PC-3 (cell line): Measurements from ENCODE around the gene PODNL1. TPM values are rescaled to one million over a fixed set of nuclear protein-coding genes. Genes with fewer than 3 reads are reported as not detected.

ENCODE experiments used
- ATAC-seq: fragments of 200-7000 bp; cut with Tn5 transposase; 2 replicates; pipeline ENCODE4 v1.9.1; 2020; ENCODE audit warnings: mild to moderate bottlenecking, moderate library complexity
- BruUV-seq: library from RNA; stranded (reverse); fragments of 400-500 nt; replicated peaks from 2 replicates; lab custom pipeline; 2021; lab: Mats Ljungman, UMichigan
- CTCF ChIA-PET: fragments of 300-600 bp; sonication (Branson Sonifier 250); formaldehyde crosslinking; loops from one replicate; lab custom pipeline; 2022; ENCODE audit warnings: antibody characterized with exemption; lab: Charles Lee
- POLR2A ChIA-PET: fragments of 300-600 bp; sonication (Branson Sonifier 250); formaldehyde crosslinking; loops from one replicate; lab custom pipeline; 2022; ENCODE audit warnings: antibody characterized with exemption; ENCODE audit not compliant: unreplicated experiment; lab: Charles Lee
- DNase-seq: peaks from one replicate; pipeline ENCODE4 v3.0.0-alpha.2; 2015
- H2AFZ ChIP-seq: fragments of 300-600 bp; sonication (generic); 2 replicates; pipeline ENCODE4 v1.6.0; 2016; ENCODE audit warnings: antibody characterized with exemption, low read length
- H3F3A ChIP-seq: fragments of 300-600 bp; sonication (generic); one replicate; pipeline ENCODE4 v1.6.0; 2017; ENCODE audit warnings: antibody characterized with exemption, low read length, control low read depth, mild to moderate bottlenecking; ENCODE audit not compliant: unreplicated experiment
- H3K27ac ChIP-seq: fragments of 300-600 bp; sonication (generic); 2 replicates; pipeline ENCODE4 v1.5.1; 2016; ENCODE audit warnings: mild to moderate bottlenecking, low read length
- H3K27me3 ChIP-seq: fragments of 300-600 bp; sonication (generic); 2 replicates; pipeline ENCODE4 v1.6.1; 2016; ENCODE audit warnings: low read length, mixed read lengths
- H3K36me3 ChIP-seq: fragments of 300-600 bp; sonication (generic); 2 replicates; pipeline ENCODE4 v1.6.1; 2016; ENCODE audit warnings: low read depth, mixed run types, low read length, mixed read lengths
- H3K4me1 ChIP-seq: fragments of 300-600 bp; sonication (generic); 2 replicates; pipeline ENCODE4 v1.5.1; 2016; ENCODE audit warnings: low read length; ENCODE audit not compliant: insufficient read depth
- H3K4me2 ChIP-seq: fragments of 300-600 bp; sonication (generic); 2 replicates; pipeline ENCODE4 v1.6.0; 2016; ENCODE audit warnings: low read length
- H3K4me3 ChIP-seq: fragments of 300-600 bp; sonication (generic); 2 replicates; pipeline ENCODE4 v1.5.1; 2016; ENCODE audit warnings: mild to moderate bottlenecking, low read length, mixed read lengths
- H3K79me2 ChIP-seq: fragments of 300-600 bp; sonication (generic); 2 replicates; pipeline ENCODE4 v1.6.1; 2017; ENCODE audit warnings: low read length, mixed read lengths
- H3K9ac ChIP-seq: fragments of 300-600 bp; sonication (generic); 2 replicates; pipeline ENCODE4 v1.6.0; 2016; ENCODE audit warnings: mild to moderate bottlenecking, low read length
- H3K9me2 ChIP-seq: fragments of 300-600 bp; sonication (generic); replicated peaks from 2 replicates; pipeline ENCODE4 v1.6.1; 2016; ENCODE audit warnings: mixed run types, low read length, mixed read lengths
- H3K9me3 ChIP-seq: fragments of 300-600 bp; sonication (generic); 2 replicates; pipeline ENCODE4 v1.6.1; 2016; ENCODE audit warnings: low read length, mixed read lengths
- H4K20me1 ChIP-seq: fragments of 300-600 bp; sonication (generic); 2 replicates; pipeline ENCODE4 v1.6.1; 2016; ENCODE audit warnings: low read length, mixed read lengths
- EZH2 ChIP-seq: fragments of 300-600 bp; sonication (generic); IDR thresholded peaks from one replicate; pipeline ENCODE4 v1.6.1; 2017; ENCODE audit warnings: antibody characterized with exemption, mild to moderate bottlenecking, low read length; ENCODE audit not compliant: unreplicated experiment
- EZH2phosphoT487 ChIP-seq: fragments of 300-600 bp; sonication (generic); IDR thresholded peaks from 2 replicates; pipeline ENCODE4 v1.6.1; 2018; ENCODE audit warnings: mild to moderate bottlenecking, antibody characterized with exemption, low read length, borderline replicate concordance
- intact Hi-C: fragments of 100-400 bp; cut with micrococcal nuclease; formaldehyde crosslinking; loops from 2 replicates; pipeline ENCODE4 v1.9.0; 2023
- total RNA-seq: library from RNA; depleted of rRNA; stranded (reverse); fragments of >200 nt; gene quantifications from 2 replicates; pipeline ENCODE4 v1.2.3, GENCODE V29; 2014
- TF ChIP-seq, protein P1 (sequence below): fragments of 300-600 bp; sonication (generic); conservative IDR thresholded peaks from 2 replicates; pipeline ENCODE4 v1.5.1; 2017; ENCODE audit warnings: antibody characterized with exemption, low read depth, mild to moderate bottlenecking, low read length

PODNL1 gene
- total RNA-seq, 1 experiment from 2014 or later = not detected

DNA sequence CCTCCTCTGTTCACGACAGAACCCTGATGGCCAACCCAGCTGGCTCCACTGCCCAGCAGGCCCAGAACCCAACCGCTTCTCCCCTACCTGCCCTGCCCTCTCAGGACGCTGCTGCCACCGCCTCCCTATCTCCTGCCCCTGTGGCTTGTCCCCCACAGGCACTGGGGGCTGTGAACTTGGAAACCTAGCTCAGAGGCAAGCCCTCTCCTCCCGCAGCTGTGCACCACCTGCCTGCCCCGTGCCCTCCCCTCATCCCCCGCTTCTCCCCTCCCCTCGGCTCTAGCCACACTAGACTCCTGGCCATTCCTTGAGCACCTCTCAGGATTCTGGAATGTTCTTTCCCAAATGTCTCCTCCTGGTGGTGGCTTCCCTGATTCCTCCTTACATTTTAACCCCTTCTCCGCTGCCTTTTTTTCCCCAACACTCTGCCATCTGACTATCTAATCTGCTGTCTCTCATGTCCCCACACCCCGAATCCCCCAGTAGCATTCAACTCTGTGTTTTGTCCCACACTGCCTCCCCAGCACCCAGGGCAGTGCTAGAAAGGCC, 54.6 kb downstream of the PODNL1 start:
- Histone ChIP-seq H3K9me3 (no peaks in the 10 kb centered on the region), H3F3A (no peaks in the 10 kb centered on the region), H3K79me2 (no peaks in the 10 kb centered on the region), H3K4me3 (no peak overlapping the region), H3K4me1 (peaks cover 11% of the 10 kb centered on the region), H2AFZ (no peak overlapping the region), H4K20me1 (no peaks in the 10 kb centered on the region), H3K27me3 (no peaks in the 10 kb centered on the region), H3K36me3 (no peaks in the 10 kb centered on the region), H3K9ac (no peak overlapping the region), H3K9me2 (no peaks in the 10 kb centered on the region), H3K27ac (no peak overlapping the region), H3K4me2 (no peak overlapping the region)
- no peak for DNase-seq
- ChIA-PET CTCF (no interaction called here), POLR2A (no interaction called here)
- BruUV-seq = no TSS peak
- ATAC-seq = no peak
- TF ChIP-seq, protein P1, sequence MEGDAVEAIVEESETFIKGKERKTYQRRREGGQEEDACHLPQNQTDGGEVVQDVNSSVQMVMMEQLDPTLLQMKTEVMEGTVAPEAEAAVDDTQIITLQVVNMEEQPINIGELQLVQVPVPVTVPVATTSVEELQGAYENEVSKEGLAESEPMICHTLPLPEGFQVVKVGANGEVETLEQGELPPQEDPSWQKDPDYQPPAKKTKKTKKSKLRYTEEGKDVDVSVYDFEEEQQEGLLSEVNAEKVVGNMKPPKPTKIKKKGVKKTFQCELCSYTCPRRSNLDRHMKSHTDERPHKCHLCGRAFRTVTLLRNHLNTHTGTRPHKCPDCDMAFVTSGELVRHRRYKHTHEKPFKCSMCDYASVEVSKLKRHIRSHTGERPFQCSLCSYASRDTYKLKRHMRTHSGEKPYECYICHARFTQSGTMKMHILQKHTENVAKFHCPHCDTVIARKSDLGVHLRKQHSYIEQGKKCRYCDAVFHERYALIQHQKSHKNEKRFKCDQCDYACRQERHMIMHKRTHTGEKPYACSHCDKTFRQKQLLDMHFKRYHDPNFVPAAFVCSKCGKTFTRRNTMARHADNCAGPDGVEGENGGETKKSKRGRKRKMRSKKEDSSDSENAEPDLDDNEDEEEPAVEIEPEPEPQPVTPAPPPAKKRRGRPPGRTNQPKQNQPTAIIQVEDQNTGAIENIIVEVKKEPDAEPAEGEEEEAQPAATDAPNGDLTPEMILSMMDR = peak; percentile 54
- no peak for TF ChIP-seq EZH2phosphoT487
- intact Hi-C loops = no loop called here

DNA sequence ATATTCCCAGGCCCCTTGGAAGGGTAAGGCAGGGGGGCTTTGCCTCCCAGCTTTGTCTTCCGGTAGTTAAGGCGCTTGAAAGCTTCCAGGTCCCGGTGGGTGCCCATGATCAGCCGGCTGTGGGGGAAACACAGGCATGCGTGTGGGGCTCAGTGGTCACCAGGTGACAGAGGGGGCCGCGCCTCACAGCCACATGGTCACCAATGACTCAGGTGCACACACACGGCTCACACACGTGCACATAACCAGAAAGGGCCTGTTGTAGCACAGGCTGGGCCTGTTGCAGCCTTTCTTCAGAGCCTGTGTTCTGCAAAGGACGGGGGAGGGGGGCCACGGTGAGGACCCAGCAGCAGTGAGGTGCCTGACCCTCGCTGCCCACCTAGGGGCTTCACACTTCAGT, 55.4 kb downstream of the PODNL1 start:
- DNase-seq = no peak
- H3F3A ChIP-seq = no peaks in the 10 kb centered on the region
- H4K20me1 ChIP-seq = no peaks in the 10 kb centered on the region
- no peaks in the 10 kb centered on the region for H3K9me2 ChIP-seq
- no peak overlapping the region for H3K4me2 ChIP-seq
- no peak for TF ChIP-seq EZH2
- no peak for TF ChIP-seq EZH2phosphoT487
- TF ChIP-seq, protein P1 = no peak
- H3K27ac ChIP-seq = no peak overlapping the region
- BruUV-seq = no TSS peak
- H3K27me3 ChIP-seq = no peaks in the 10 kb centered on the region
- H2AFZ ChIP-seq = no peak overlapping the region
- no peaks in the 10 kb centered on the region for H3K36me3 ChIP-seq
- POLR2A ChIA-PET = no interaction called here
- H3K9me3 ChIP-seq = no peaks in the 10 kb centered on the region
- no peaks in the 10 kb centered on the region for H3K79me2 ChIP-seq
- peaks cover 11% of the 10 kb centered on the region for H3K4me1 ChIP-seq
- ATAC-seq = no peak
- intact Hi-C loops = no loop called here
- H3K4me3 ChIP-seq = no peak overlapping the region
- no peak overlapping the region for H3K9ac ChIP-seq
- CTCF ChIA-PET = no interaction called here

DNA sequence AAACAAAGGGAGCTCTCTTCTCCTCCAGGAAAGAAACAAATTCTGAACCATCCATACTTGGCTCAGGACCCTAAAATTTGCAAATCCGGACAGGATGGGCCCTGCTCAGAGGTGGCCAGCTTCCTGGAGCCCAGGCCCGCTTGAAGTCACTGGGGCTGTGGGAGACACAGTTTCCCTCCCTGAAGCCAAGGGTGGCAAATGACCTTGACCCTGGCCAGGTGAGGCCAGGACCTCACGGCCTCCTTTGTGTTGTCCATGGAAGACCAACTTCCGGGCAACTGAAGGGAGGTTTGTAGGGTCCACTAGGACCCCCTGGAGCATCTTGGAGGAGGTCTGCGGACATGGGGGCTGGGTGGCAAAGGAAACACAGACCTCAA, 55.8 kb downstream of the PODNL1 start:
- TF ChIP-seq, protein P1 = no peak
- TF ChIP-seq EZH2 (no peak), EZH2phosphoT487 (no peak)
- no TSS peak for BruUV-seq
- ChIA-PET CTCF (interaction anchor here (0.6 kb wide), 1 partner anchor 42 kb away, joined by 3 read pairs; no protein-coding TSS in a partner anchor), POLR2A (no interaction called here)
- Histone ChIP-seq H3K27ac (no peak overlapping the region), H3K79me2 (no peaks in the 10 kb centered on the region), H3K9me3 (no peaks in the 10 kb centered on the region), H3K4me2 (no peak overlapping the region), H3K27me3 (no peaks in the 10 kb centered on the region), H3K9me2 (no peaks in the 10 kb centered on the region), H3K4me3 (no peak overlapping the region), H3K9ac (no peak overlapping the region), H3K36me3 (no peaks in the 10 kb centered on the region), H2AFZ (no peak overlapping the region), H4K20me1 (no peaks in the 10 kb centered on the region), H3F3A (no peaks in the 10 kb centered on the region), H3K4me1 (peaks cover 11% of the 10 kb centered on the region)
- intact Hi-C loops = no loop called here
- ATAC-seq = no peak
- no peak for DNase-seq
